HepG2 (cell line): ENCODE results near the gene FYB2.

Source experiments
- CTCF ChIP-seq: sonication (generic); formaldehyde crosslinking; IDR thresholded peaks from 2 replicates; pipeline ENCODE4 v1.5.0; 2020; ENCODE audit warnings: mild to moderate bottlenecking, missing genetic modification reagents, moderate library complexity
- NFRKB ChIP-seq: fragments of 450-650 bp; IDR thresholded peaks from 2 replicates; pipeline ENCODE4 v1.6.1; 2017
- ZNF121 ChIP-seq: sonication (generic); formaldehyde crosslinking; IDR thresholded peaks from 2 replicates; pipeline ENCODE4 v1.5.0; 2020; ENCODE audit warnings: mild to moderate bottlenecking, missing genetic modification reagents

- TF ChIP-seq CTCF (CRISPR knock-in tag) (no peak), ZNF121 (CRISPR knock-in tag) (no peak), NFRKB (no peak)
Measured at GRCh38 chr1:56726706-56727105, 92.5 kb downstream of the FYB2 start.
